Loucy (cell line): Measurements from ENCODE around the gene RHOA.
"Not testable (repeated sequence)": the region's sequence is repeated elsewhere in the genome, so short reads cannot be mapped to it uniquely, and the experiment has no call there.

ENCODE experiments used
- H2AFZ ChIP-seq: fragments of 200-600 bp; sonication (generic); 2 replicates; pipeline ENCODE4 v1.6.0; 2016; ENCODE audit warnings: antibody characterized with exemption, mild to moderate bottlenecking, low read length, moderate library complexity
- H3F3A ChIP-seq: fragments of 200-600 bp; 2 replicates; pipeline ENCODE4 v1.6.0; 2016; ENCODE audit warnings: antibody characterized with exemption, low read depth, mild to moderate bottlenecking
- H3K27me3 ChIP-seq: fragments of 200-600 bp; sonication (generic); 2 replicates; pipeline ENCODE4 v1.6.1; 2014; ENCODE audit warnings: low read length, mild to moderate bottlenecking; ENCODE audit not compliant: insufficient read depth, poor library complexity, severe bottlenecking
- H3K36me3 ChIP-seq: fragments of 200-600 bp; sonication (generic); 2 replicates; pipeline ENCODE4 v1.6.1; 2016; ENCODE audit warnings: low read length; ENCODE audit not compliant: insufficient read depth
- H3K4me1 ChIP-seq: fragments of 200-600 bp; sonication (generic); 2 replicates; pipeline ENCODE4 v1.5.1; 2014; ENCODE audit warnings: low read length, mild to moderate bottlenecking; ENCODE audit not compliant: insufficient read depth, poor library complexity, severe bottlenecking
- H3K4me2 ChIP-seq: fragments of 200-600 bp; sonication (generic); 2 replicates; pipeline ENCODE4 v1.6.0; 2014; ENCODE audit warnings: antibody characterized with exemption, low read length, low read depth, mild to moderate bottlenecking; ENCODE audit not compliant: poor library complexity, severe bottlenecking
- H3K4me3 ChIP-seq: fragments of 200-600 bp; sonication (generic); 2 replicates; pipeline ENCODE4 v1.5.1; 2014; ENCODE audit warnings: low read length, mild to moderate bottlenecking, mixed read lengths; ENCODE audit not compliant: poor library complexity, severe bottlenecking
- H3K79me2 ChIP-seq: fragments of 200-600 bp; sonication (generic); 2 replicates; pipeline ENCODE4 v1.6.1; 2014; ENCODE audit warnings: low read length; ENCODE audit not compliant: insufficient read depth
- H3K9ac ChIP-seq: fragments of 200-600 bp; sonication (generic); 2 replicates; pipeline ENCODE4 v1.6.0; 2014; ENCODE audit warnings: mild to moderate bottlenecking, low read depth, low read length, moderate library complexity; ENCODE audit not compliant: poor library complexity, severe bottlenecking
- H3K9me2 ChIP-seq: fragments of 200-600 bp; sonication (generic); replicated peaks from 2 replicates; pipeline ENCODE4 v1.6.1; 2016; ENCODE audit warnings: low read depth, low read length, mixed read lengths
- H3K9me3 ChIP-seq: fragments of 200-600 bp; sonication (generic); 2 replicates; pipeline ENCODE4 v1.6.1; 2014; ENCODE audit warnings: mild to moderate bottlenecking, antibody characterized with exemption, low read length, low read depth; ENCODE audit not compliant: insufficient read depth
- H4K20me1 ChIP-seq: fragments of 200-600 bp; sonication (generic); 2 replicates; pipeline ENCODE4 v1.6.0; 2014; ENCODE audit warnings: antibody characterized with exemption, low read length, mild to moderate bottlenecking; ENCODE audit not compliant: insufficient read depth, poor library complexity, severe bottlenecking
- CTCF ChIP-seq: fragments of 200-600 bp; sonication (generic); conservative IDR thresholded peaks from 2 replicates; pipeline ENCODE4 v1.5.1; 2014; ENCODE audit warnings: mild to moderate bottlenecking, antibody characterized with exemption, low read length
- EZH2phosphoT487 ChIP-seq: fragments of 200-600 bp; IDR thresholded peaks from 2 replicates; pipeline ENCODE4 v1.6.1; 2018; ENCODE audit warnings: antibody characterized with exemption, mild to moderate bottlenecking, moderate library complexity, borderline replicate concordance

RHOA gene

GRCh38 chr3:49410846-49411534 lies 786 bp downstream of the RHOA start:
- no peaks in the 10 kb centered on the region for H3K9me2 ChIP-seq
- peak overlapping the region; percentile 86 for H3K9ac ChIP-seq
- peaks cover 73% of the 10 kb centered on the region for H3K79me2 ChIP-seq
- peaks cover 4% of the 10 kb centered on the region for H3F3A ChIP-seq
- no peaks in the 10 kb centered on the region for H3K27me3 ChIP-seq
- H3K4me1 ChIP-seq, result peaks cover 53% of the 10 kb centered on the region
- peak overlapping the region; percentile 93 for H3K4me2 ChIP-seq
- H2AFZ ChIP-seq, result no peak overlapping the region; the same call in 1 of the 2 replicates
- no peaks in the 10 kb centered on the region for H3K9me3 ChIP-seq
- no peaks in the 10 kb centered on the region for H3K36me3 ChIP-seq
- TF ChIP-seq EZH2phosphoT487, result no peak
- TF ChIP-seq CTCF, result no peak
- H4K20me1 ChIP-seq, result peaks cover 54% of the 10 kb centered on the region
- peak overlapping the region; percentile 79 for H3K4me3 ChIP-seq

- Histone ChIP-seq H3K4me3 (peak overlapping the region; percentile 79), H3K9me3 (no peaks in the 10 kb centered on the region), H4K20me1 (peaks cover 61% of the 10 kb centered on the region), H3K4me1 (peaks cover 46% of the 10 kb centered on the region), H2AFZ (no peak overlapping the region), H3F3A (no peaks in the 10 kb centered on the region), H3K9ac (peak overlapping the region; percentile 86), H3K79me2 (peaks cover 81% of the 10 kb centered on the region), H3K4me2 (peak overlapping the region; percentile 93), H3K36me3 (no peaks in the 10 kb centered on the region), H3K9me2 (no peaks in the 10 kb centered on the region), H3K27me3 (no peaks in the 10 kb centered on the region)
- TF ChIP-seq CTCF, result no peak
- no peak for TF ChIP-seq EZH2phosphoT487
Measured at GRCh38 chr3:49410066-49410845, 1.5 kb downstream of the RHOA start.

DNA sequence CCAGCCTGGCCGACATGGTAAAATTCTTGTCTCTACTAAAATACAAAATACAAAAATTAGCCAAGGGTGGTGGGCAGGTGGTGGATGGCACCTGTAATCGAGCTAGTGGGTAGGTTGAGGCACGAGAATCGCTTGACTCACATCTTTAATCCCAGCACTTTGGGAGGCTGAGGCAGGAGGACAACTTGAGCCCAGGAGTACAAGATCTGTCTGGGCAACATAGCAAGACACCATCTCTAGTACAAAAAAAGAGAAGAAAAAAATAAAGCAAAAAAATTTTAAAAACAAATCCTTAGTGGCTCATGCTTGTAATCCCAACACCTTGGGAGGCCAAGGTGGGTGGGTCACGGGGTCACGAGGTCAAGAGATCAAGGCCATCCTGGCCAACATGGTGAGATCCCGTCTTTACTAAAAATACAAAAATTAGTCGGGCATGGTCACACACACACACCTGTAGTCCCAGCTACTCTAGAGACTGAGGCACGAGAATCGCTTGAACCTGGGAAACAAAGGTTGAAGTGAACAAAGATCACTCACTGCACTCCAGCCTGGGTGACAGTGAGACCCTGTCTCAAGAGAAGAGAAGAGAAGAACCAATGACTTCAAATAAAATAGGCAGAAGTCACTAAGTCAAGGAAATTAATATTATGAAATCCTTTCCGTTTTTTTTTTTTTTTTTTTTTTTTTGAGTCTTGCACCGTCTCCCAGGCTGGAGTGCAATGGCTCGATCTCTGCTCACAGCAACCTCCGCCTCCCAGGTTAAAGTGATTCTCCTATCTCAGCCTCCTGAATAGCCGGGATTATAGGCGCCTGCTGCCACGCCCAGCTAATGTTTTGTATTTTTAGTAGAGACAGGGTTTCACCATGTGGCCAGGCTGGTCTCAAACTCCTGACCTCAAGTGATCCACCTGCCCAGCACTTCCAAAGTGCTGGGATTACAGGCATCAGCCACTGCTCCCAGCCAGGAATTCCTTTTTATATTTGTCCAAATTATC lies 4.9 kb downstream of the RHOA start:
- H3K79me2 ChIP-seq, result peaks cover 98% of the 10 kb centered on the region
- peaks cover 34% of the 10 kb centered on the region for H3K4me1 ChIP-seq
- TF ChIP-seq CTCF (no peak), EZH2phosphoT487 (no peak)
- no peaks in the 10 kb centered on the region for H3K9me3 ChIP-seq
- H3K4me2 ChIP-seq, result peak overlapping the region; percentile 93
- no peak overlapping the region for H2AFZ ChIP-seq
- H3K27me3 ChIP-seq, result no peaks in the 10 kb centered on the region
- peaks cover 88% of the 10 kb centered on the region for H4K20me1 ChIP-seq
- peak overlapping the region; percentile 45 for H3K9ac ChIP-seq
- peak overlapping the region; percentile 79 for H3K4me3 ChIP-seq
- no peaks in the 10 kb centered on the region for H3F3A ChIP-seq
- peaks cover 17% of the 10 kb centered on the region; the same call in 1 of the 2 replicates for H3K36me3 ChIP-seq
- H3K9me2 ChIP-seq, result no peaks in the 10 kb centered on the region

GRCh38 chr3:49405570-49405969 lies 6.2 kb downstream of the RHOA start:
- not testable (repeated sequence) for H3K9ac ChIP-seq
- H4K20me1 ChIP-seq, result peaks cover 90% of the 10 kb centered on the region
- H3K4me2 ChIP-seq, result peak overlapping the region; percentile 93

More at GRCh38 chr3:49405570-49405969, 6.2 kb downstream of the RHOA start:
- H3K27me3 ChIP-seq, H3F3A ChIP-seq, H3K9me3 ChIP-seq, H3K4me3 ChIP-seq, H2AFZ ChIP-seq, H3K9me2 ChIP-seq: not testable (repeated sequence)
- peaks cover 100% of the 10 kb centered on the region for H3K79me2 ChIP-seq
- H3K36me3 ChIP-seq, result peaks cover 26% of the 10 kb centered on the region; the same call in 1 of the 2 replicates
- peaks cover 29% of the 10 kb centered on the region for H3K4me1 ChIP-seq
